Mesendoderm (in vitro differentiated cells): ENCODE data around the gene SH2D1B.

Experiments used
- DNase-seq: peaks from one replicate; pipeline ENCODE4 v3.0.0; 2013
- H2AK5ac ChIP-seq: 2 replicates; pipeline ENCODE4 v1.6.1; 2013; ENCODE audit warnings: low read length, inconsistent platforms
- H2BK120ac ChIP-seq: 2 replicates; pipeline ENCODE4 v1.6.1; 2013; ENCODE audit warnings: low read depth, mild to moderate bottlenecking, low read length, moderate library complexity, mixed read lengths
- H2BK15ac ChIP-seq: replicated peaks from 2 replicates; pipeline ENCODE4 v1.6.1; 2013; ENCODE audit warnings: low read depth, mild to moderate bottlenecking, moderate library complexity
- H2BK5ac ChIP-seq: 2 replicates; pipeline ENCODE4 v1.6.1; 2013; ENCODE audit warnings: low read length, inconsistent platforms
- H3K18ac ChIP-seq: 2 replicates; pipeline ENCODE4 v1.6.1; 2013; ENCODE audit warnings: mild to moderate bottlenecking, low read length, mixed read lengths
- H3K23ac ChIP-seq: one replicate; pipeline ENCODE4 v1.6.1; 2013; ENCODE audit warnings: low read length
- H3K27ac ChIP-seq: 2 replicates; pipeline ENCODE4 v1.5.1; 2013; ENCODE audit warnings: low read depth, mild to moderate bottlenecking, inconsistent platforms, low read length, moderate library complexity
- H3K27me3 ChIP-seq: 2 replicates; pipeline ENCODE4 v1.6.1; 2013; ENCODE audit warnings: low read length, control low read depth, mild to moderate bottlenecking, inconsistent platforms; ENCODE audit not compliant: insufficient read depth, poor library complexity
- H3K36me3 ChIP-seq: 2 replicates; pipeline ENCODE4 v1.6.1; 2013; ENCODE audit warnings: low read length, inconsistent platforms; ENCODE audit not compliant: control insufficient read depth, insufficient read depth
- H3K4ac ChIP-seq: one replicate; pipeline ENCODE4 v1.6.1; 2013; ENCODE audit warnings: low read depth, mild to moderate bottlenecking, low read length, moderate library complexity
- H3K4me1 ChIP-seq: 2 replicates; pipeline ENCODE4 v1.6.1; 2013; ENCODE audit warnings: low read depth, low read length, inconsistent platforms; ENCODE audit not compliant: control insufficient read depth
- H3K4me2 ChIP-seq: 2 replicates; pipeline ENCODE4 v1.6.1; 2013; ENCODE audit warnings: low read length
- H3K4me3 ChIP-seq: 2 replicates; pipeline ENCODE4 v1.5.1; 2013; ENCODE audit warnings: mild to moderate bottlenecking, low read length
- H3K56ac ChIP-seq: one replicate; pipeline ENCODE4 v1.6.1; 2013; ENCODE audit warnings: low read length
- H3K79me1 ChIP-seq: 2 replicates; pipeline ENCODE4 v1.6.1; 2013; ENCODE audit warnings: low read length, inconsistent platforms
- H3K79me2 ChIP-seq: 2 replicates; pipeline ENCODE4 v1.6.1; 2013; ENCODE audit warnings: mild to moderate bottlenecking, low read length; ENCODE audit not compliant: control insufficient read depth, insufficient read depth
- H3K9ac ChIP-seq: 2 replicates; pipeline ENCODE4 v1.6.1; 2013; ENCODE audit warnings: low read length, inconsistent platforms
- H4K5ac ChIP-seq: one replicate; pipeline ENCODE4 v1.6.1; 2013; ENCODE audit warnings: low read length
- H4K8ac ChIP-seq: one replicate; pipeline ENCODE4 v1.6.1; 2013; ENCODE audit warnings: low read depth, mild to moderate bottlenecking, control low read depth, low read length, moderate library complexity
- WGBS: extraction: QIAGEN DNeasy Blood & Tissue Kit; methylation state at CpG from one replicate; pipeline ENCODE4 v1.1.7; 2013; ENCODE audit warnings: low lambda C conversion rate, missing lambda C conversion rate; ENCODE audit not compliant: insufficient coverage; ENCODE audit errors: extremely low coverage; 5-methylcytosine and 5-hydroxymethylcytosine counted together

Gene SH2D1B

GRCh38 chr1:162367772-162368171 lies 44.2 kb downstream of the SH2D1B start:
- no peaks in the 10 kb centered on the region for H3K79me1 ChIP-seq
- H4K8ac ChIP-seq: no peak overlapping the region
- H2BK5ac ChIP-seq: no peak overlapping the region
- H3K4ac ChIP-seq: no peak overlapping the region
- no peaks in the 10 kb centered on the region for H3K36me3 ChIP-seq
- H2AK5ac ChIP-seq: no peak overlapping the region
- no peak overlapping the region for H3K18ac ChIP-seq
- H3K23ac ChIP-seq: no peak overlapping the region
- no peak overlapping the region for H3K4me3 ChIP-seq
- no peaks in the 10 kb centered on the region for H3K79me2 ChIP-seq
- H3K56ac ChIP-seq: no peak overlapping the region
- H2BK120ac ChIP-seq: no peak overlapping the region
- no peak overlapping the region for H3K9ac ChIP-seq
- H3K4me1 ChIP-seq: no peaks in the 10 kb centered on the region
- H3K27ac ChIP-seq: no peak overlapping the region
- no peak for DNase-seq
- WGBS: no CpG with 5 or more reads among the region's 10 CpGs
- H4K5ac ChIP-seq: no peak overlapping the region
- no peaks in the 10 kb centered on the region for H3K27me3 ChIP-seq
- H3K4me2 ChIP-seq: no peak overlapping the region
- H2BK15ac ChIP-seq: no peak overlapping the region

- Histone ChIP-seq H3K56ac (no peak overlapping the region), H3K18ac (no peak overlapping the region), H4K5ac (no peak overlapping the region), H2BK5ac (no peak overlapping the region), H4K8ac (no peak overlapping the region), H3K27ac (no peak overlapping the region), H3K36me3 (no peaks in the 10 kb centered on the region), H2BK15ac (no peak overlapping the region), H3K27me3 (no peaks in the 10 kb centered on the region), H3K79me1 (no peaks in the 10 kb centered on the region), H3K4me3 (no peak overlapping the region), H3K4me2 (no peak overlapping the region), H3K23ac (no peak overlapping the region), H3K4ac (no peak overlapping the region), H2BK120ac (no peak overlapping the region), H3K9ac (no peak overlapping the region), H3K79me2 (no peaks in the 10 kb centered on the region), H2AK5ac (no peak overlapping the region), H3K4me1 (no peaks in the 10 kb centered on the region)
- no CpG with 5 or more reads among the region's 36 CpGs for WGBS
- no peak for DNase-seq
Observed at GRCh38 chr1:162367073-162367472, 44.9 kb downstream of the SH2D1B start.

GRCh38 chr1:162366671-162367070 lies 45.3 kb downstream of the SH2D1B start:
- H3K4me3 ChIP-seq: no peak overlapping the region
- DNase-seq: no peak
- H3K36me3 ChIP-seq: no peaks in the 10 kb centered on the region
- no peak overlapping the region for H3K23ac ChIP-seq
- no peak overlapping the region for H3K9ac ChIP-seq
- H2BK120ac ChIP-seq: no peak overlapping the region
- H3K27me3 ChIP-seq: no peaks in the 10 kb centered on the region
- no peak overlapping the region for H3K27ac ChIP-seq
- no peak overlapping the region for H2BK5ac ChIP-seq
- WGBS: no CpG with 5 or more reads among the region's 9 CpGs
- no peak overlapping the region for H3K4me2 ChIP-seq
- no peaks in the 10 kb centered on the region for H3K79me1 ChIP-seq
- no peak overlapping the region for H2BK15ac ChIP-seq
- H4K8ac ChIP-seq: no peak overlapping the region
- no peak overlapping the region for H3K56ac ChIP-seq
- no peaks in the 10 kb centered on the region for H3K4me1 ChIP-seq
- no peak overlapping the region for H3K18ac ChIP-seq
- H2AK5ac ChIP-seq: no peak overlapping the region
- no peaks in the 10 kb centered on the region for H3K79me2 ChIP-seq
- H4K5ac ChIP-seq: no peak overlapping the region
- H3K4ac ChIP-seq: no peak overlapping the region

DNA sequence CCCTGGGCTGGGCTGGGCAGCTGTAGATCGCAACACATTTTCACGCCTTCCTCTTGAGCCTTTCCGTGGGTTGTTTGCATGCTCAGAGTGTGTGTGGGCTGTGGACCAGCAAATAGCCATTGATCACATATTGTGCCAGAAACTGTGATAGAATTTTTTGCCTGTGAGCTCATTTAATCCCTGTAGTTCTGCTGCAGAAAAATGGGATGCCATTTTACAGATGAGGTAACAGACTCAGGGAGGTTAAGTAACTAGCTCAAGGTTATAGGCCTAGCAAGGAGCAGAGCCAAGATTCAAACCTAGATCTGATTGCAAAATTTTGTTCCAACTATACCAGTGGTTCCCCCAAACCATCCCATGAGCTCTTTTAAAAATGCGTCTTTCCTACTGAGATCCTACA lies 45.8 kb downstream of the SH2D1B start:
- no peaks in the 10 kb centered on the region for H3K36me3 ChIP-seq
- H3K4ac ChIP-seq: no peak overlapping the region
- no peak overlapping the region for H3K23ac ChIP-seq
- no peaks in the 10 kb centered on the region for H3K79me2 ChIP-seq
- no peak overlapping the region for H2BK120ac ChIP-seq
- H3K79me1 ChIP-seq: no peaks in the 10 kb centered on the region
- no peaks in the 10 kb centered on the region for H3K27me3 ChIP-seq
- H3K4me3 ChIP-seq: no peak overlapping the region
- H3K4me2 ChIP-seq: no peak overlapping the region
- DNase-seq: no peak
- WGBS: no CpG with 5 or more reads among the region's 4 CpGs
- H3K18ac ChIP-seq: no peak overlapping the region
- no peak overlapping the region for H3K27ac ChIP-seq
- no peak overlapping the region for H3K56ac ChIP-seq
- H4K8ac ChIP-seq: no peak overlapping the region
- H2BK5ac ChIP-seq: no peak overlapping the region
- H2BK15ac ChIP-seq: no peak overlapping the region
- H2AK5ac ChIP-seq: no peak overlapping the region
- no peaks in the 10 kb centered on the region for H3K4me1 ChIP-seq
- no peak overlapping the region for H4K5ac ChIP-seq
- H3K9ac ChIP-seq: no peak overlapping the region

DNA sequence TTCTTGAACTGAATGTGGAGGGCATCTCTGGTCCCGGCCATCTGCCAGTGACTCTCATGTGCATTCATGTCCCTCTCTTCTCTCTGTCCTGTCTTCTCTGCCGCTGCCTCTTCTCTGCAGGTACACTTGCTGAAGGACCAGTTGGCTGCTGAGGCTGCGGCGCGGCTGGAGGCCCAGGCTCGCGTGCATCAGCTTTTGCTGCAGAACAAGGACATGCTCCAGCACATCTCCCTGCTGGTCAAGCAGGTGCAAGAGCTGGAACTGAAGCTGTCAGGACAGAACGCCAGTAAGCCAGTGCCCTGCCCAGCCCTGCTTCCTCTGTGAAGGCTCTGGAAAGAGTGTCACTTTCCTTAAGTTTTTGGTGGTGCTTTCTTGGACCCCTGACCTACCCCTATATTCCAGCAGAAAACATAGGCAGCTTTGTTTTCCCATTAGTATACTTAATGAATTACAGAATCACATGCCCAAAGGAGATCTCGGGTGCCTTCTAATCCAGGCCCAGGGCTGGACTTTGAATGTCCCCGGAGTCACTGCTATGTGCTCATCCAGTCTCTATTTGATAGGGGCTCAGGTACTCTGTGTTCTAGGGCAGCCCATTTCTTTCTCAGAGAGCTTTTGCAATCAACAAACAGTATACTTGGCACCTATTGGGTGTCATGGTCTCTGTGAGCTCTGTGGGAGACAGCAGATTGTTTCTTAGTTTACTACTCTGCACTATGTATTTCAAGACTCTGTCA lies 46.5 kb downstream of the SH2D1B start:
- no peak overlapping the region for H3K56ac ChIP-seq
- no peak overlapping the region for H3K4me3 ChIP-seq
- no peaks in the 10 kb centered on the region for H3K79me1 ChIP-seq
- no peak for DNase-seq
- H3K4me1 ChIP-seq: no peaks in the 10 kb centered on the region
- H3K9ac ChIP-seq: no peak overlapping the region
- H2BK15ac ChIP-seq: no peak overlapping the region
- H2AK5ac ChIP-seq: no peak overlapping the region
- no peak overlapping the region for H4K5ac ChIP-seq
- H3K79me2 ChIP-seq: no peaks in the 10 kb centered on the region
- WGBS: no CpG with 5 or more reads among the region's 10 CpGs
- H4K8ac ChIP-seq: no peak overlapping the region
- no peaks in the 10 kb centered on the region for H3K27me3 ChIP-seq
- H3K27ac ChIP-seq: no peak overlapping the region
- no peak overlapping the region for H3K4ac ChIP-seq
- H3K18ac ChIP-seq: no peak overlapping the region
- no peak overlapping the region for H3K4me2 ChIP-seq
- no peaks in the 10 kb centered on the region for H3K36me3 ChIP-seq
- H2BK5ac ChIP-seq: no peak overlapping the region
- no peak overlapping the region for H2BK120ac ChIP-seq
- H3K23ac ChIP-seq: no peak overlapping the region

DNA sequence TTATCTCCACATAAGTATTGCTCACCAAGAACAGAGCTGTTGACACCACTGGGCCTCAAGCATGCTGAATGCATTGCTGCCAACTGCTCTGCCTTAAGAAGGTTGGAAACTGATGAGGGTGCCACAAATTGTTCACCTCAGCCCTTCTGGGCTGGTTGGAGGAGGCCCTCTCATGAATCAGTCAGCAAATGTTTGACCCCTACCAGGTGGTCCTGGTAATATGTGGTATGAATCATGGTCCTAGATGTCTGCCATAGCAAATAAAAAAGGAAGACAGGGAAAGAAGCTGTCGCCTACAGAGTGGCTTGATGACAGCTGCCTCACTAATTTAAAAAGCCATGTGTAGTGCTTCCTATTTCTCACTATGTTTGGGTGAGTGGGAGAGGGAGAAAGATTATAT lies 47.4 kb downstream of the SH2D1B start:
- H3K9ac ChIP-seq: no peak overlapping the region

More for the DNA sequence above, 47.4 kb downstream of the SH2D1B start:
- Histone ChIP-seq H3K4ac (no peak overlapping the region), H2AK5ac (no peak overlapping the region), H2BK15ac (no peak overlapping the region), H3K27ac (no peak overlapping the region), H3K4me1 (no peaks in the 10 kb centered on the region), H3K79me2 (no peaks in the 10 kb centered on the region), H3K56ac (no peak overlapping the region), H3K27me3 (no peaks in the 10 kb centered on the region), H3K18ac (no peak overlapping the region), H3K4me2 (no peak overlapping the region), H4K8ac (no peak overlapping the region), H2BK5ac (no peak overlapping the region), H3K79me1 (no peaks in the 10 kb centered on the region), H2BK120ac (no peak overlapping the region), H3K4me3 (no peak overlapping the region), H3K36me3 (no peaks in the 10 kb centered on the region), H4K5ac (no peak overlapping the region), H3K23ac (no peak overlapping the region)
- no peak for DNase-seq
- WGBS: no CpG with 5 or more reads among the region's 1 CpG
